ENCODE data around the gene GP1BA.

Gene GP1BA

GRCh38 chr17:4933646-4934045 is 1.6 kb downstream of the GP1BA start:
- TF ChIP-seq CTCF (IDR thresholded peaks at IDR 0.05; ENCODE audit: insufficient read depth, low read length, missing control alignments): no peak
- POLR2A ChIA-PET: no interaction called here
- DNase-seq (ENCODE audit: low read depth, low spot score): no peak
- CTCF ChIA-PET: interaction anchor here (0.9 to 1.4 kb wide), 3 partner anchors 11 to 30 kb away, joined by 4 to 6 read pairs (median 5); partner anchors contain the start of gene CHRNE
- no peak overlapping the region for H3K4me3 ChIP-seq (ENCODE audit: low read depth, low read length)

DNA sequence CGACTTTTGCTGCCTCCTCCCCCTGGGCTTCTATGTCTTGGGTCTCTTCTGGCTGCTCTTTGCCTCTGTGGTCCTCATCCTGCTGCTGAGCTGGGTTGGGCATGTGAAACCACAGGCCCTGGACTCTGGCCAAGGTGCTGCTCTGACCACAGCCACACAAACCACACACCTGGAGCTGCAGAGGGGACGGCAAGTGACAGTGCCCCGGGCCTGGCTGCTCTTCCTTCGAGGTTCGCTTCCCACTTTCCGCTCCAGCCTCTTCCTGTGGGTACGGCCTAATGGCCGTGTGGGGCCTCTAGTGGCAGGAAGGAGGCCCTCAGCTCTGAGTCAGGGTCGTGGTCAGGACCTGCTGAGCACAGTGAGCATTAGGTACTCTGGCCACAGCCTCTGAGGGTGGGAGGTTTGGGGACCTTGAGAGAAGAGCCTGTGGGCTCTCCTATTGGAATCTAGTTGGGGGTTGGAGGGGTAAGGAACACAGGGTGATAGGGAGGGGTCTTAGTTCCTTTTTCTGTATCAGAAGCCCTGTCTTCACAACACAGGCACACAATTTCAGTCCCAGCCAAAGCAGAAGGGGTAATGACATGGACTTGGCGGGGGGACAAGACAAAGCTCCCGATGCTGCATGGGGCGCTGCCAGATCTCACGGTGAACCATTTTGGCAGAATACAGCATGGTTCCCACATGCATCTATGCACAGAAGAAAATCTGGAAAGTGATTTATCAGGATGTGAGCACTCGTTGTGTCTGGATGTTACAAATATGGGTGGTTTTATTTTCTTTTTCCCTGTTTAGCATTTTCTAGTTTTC is 2.3 kb downstream of the GP1BA start:
- no peak for DNase-seq (ENCODE audit: low read depth, low spot score)

GRCh38 chr17:4935650-4936049 is 3.6 kb downstream of the GP1BA start:
- no peak for TF ChIP-seq CTCF (IDR thresholded peaks at IDR 0.05; ENCODE audit: insufficient read depth, low read length, missing control alignments)
- ChIA-PET POLR2A (no interaction called here), CTCF (interaction anchor here (2.7 kb wide), 1 partner anchor 26 kb away, joined by 11 read pairs; no protein-coding TSS in a partner anchor)
- no peak overlapping the region for H3K4me3 ChIP-seq (ENCODE audit: low read depth, low read length)
- no peak for DNase-seq (ENCODE audit: low read depth, low spot score)

More for the DNA sequence above, 2.3 kb downstream of the GP1BA start:
- no peak overlapping the region for H3K4me3 ChIP-seq (ENCODE audit: low read depth, low read length)
- ChIA-PET POLR2A (no interaction called here), CTCF (interaction anchor here (0.6 to 1.4 kb wide), 5 partner anchors 9 to 31 kb away, joined by 3 to 7 read pairs (median 5); partner anchors contain the start of gene CHRNE)
- peak; percentile 36 for TF ChIP-seq CTCF (IDR thresholded peaks at IDR 0.05; ENCODE audit: insufficient read depth, low read length, missing control alignments)

DNA sequence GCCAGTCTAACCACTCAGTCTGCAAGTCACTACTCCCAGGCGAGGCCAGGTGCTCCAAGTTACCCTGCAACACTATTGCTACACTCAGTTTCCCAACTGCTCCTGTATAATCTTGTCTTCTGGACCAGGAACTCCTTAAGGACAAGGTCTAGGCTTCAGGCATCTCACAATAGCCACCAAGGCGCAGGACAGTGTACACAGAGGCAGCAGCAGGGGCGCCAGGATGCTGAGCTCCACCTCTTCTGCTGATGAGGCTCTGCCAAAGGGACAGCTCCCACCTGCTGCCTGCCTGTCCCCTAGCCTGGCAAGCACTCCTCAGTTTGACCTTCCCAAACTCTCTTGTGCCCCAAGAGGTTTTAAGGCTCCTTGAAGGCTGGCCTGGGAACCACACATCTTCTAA is 4.4 kb downstream of the GP1BA start:
- no peak overlapping the region for H3K4me3 ChIP-seq (ENCODE audit: low read depth, low read length)
- ChIA-PET CTCF (interaction anchor here (1.0 to 2.7 kb wide), 2 partner anchors 17 to 27 kb away, joined by 3 to 11 read pairs; no protein-coding TSS in a partner anchor), POLR2A (no interaction called here)
- TF ChIP-seq CTCF (IDR thresholded peaks at IDR 0.05; ENCODE audit: insufficient read depth, low read length, missing control alignments): no peak
- no peak for DNase-seq (ENCODE audit: low read depth, low spot score)

DNA sequence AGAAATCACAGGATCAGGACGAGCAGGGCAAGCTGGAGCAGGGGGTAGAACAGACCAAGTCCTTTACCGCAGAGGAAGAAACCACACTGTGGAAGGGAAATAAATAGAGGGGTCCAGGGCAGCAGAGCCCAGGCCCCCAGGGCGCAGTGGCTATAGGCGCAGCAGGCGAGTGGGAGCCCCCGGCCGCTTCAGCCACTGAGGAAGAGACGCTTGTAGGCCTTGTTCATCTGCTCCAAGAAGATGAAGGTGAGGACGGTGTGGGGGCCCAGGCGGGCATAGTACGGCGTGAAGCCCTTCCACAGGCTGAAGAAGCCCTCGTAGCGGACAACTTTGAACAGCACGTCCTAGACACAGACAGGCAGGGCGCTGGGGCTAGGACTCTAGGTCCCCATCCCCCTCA is 5.5 kb downstream of the GP1BA start:
- no peak for TF ChIP-seq CTCF (IDR thresholded peaks at IDR 0.05; ENCODE audit: insufficient read depth, low read length, missing control alignments)
- ChIA-PET POLR2A (no interaction called here), CTCF (interaction anchor here (1.0 to 2.7 kb wide), 2 partner anchors 18 to 28 kb away, joined by 3 to 11 read pairs; no protein-coding TSS in a partner anchor)
- DNase-seq (ENCODE audit: low read depth, low spot score): no peak
- no peak overlapping the region for H3K4me3 ChIP-seq (ENCODE audit: low read depth, low read length)

GRCh38 chr17:4938069-4938491 is 6.0 kb downstream of the GP1BA start:
- ChIA-PET POLR2A (no interaction called here), CTCF (interaction anchor here (2.7 kb wide), 1 partner anchor 29 kb away, joined by 11 read pairs; no protein-coding TSS in a partner anchor)
- no peak for TF ChIP-seq CTCF (IDR thresholded peaks at IDR 0.05; ENCODE audit: insufficient read depth, low read length, missing control alignments)
- peak overlapping the region; percentile 92 for H3K4me3 ChIP-seq (ENCODE audit: low read depth, low read length)
- no peak for DNase-seq (ENCODE audit: low read depth, low spot score)

Data from AG04449 (cell line).